ENCODE results near the gene ITGA6.

ITGA6 gene

GRCh38 chr2:172454404-172455120 lies 27.2 kb downstream of the ITGA6 start:
- H3K4me3 ChIP-seq (replicated peaks; ENCODE audit: low read depth, low read length), result no peak overlapping the region
- no peak for DNase-seq (ENCODE audit: low read depth)
- no peak for TF ChIP-seq CTCF (IDR thresholded peaks at IDR 0.05; ENCODE audit: low read length, missing control alignments)

GRCh38 chr2:172455121-172455515 lies 27.7 kb downstream of the ITGA6 start:
- no peak for TF ChIP-seq CTCF (IDR thresholded peaks at IDR 0.05; ENCODE audit: low read length, missing control alignments)
- no peak for DNase-seq (ENCODE audit: low read depth)
- H3K4me3 ChIP-seq (replicated peaks; ENCODE audit: low read depth, low read length), result no peak overlapping the region

- no peak overlapping the region for H3K4me3 ChIP-seq (replicated peaks; ENCODE audit: low read depth, low read length)
- DNase-seq (ENCODE audit: low read depth), result no peak
- TF ChIP-seq CTCF (IDR thresholded peaks at IDR 0.05; ENCODE audit: low read length, missing control alignments), result no peak
Observed at GRCh38 chr2:172456002-172456401, 28.6 kb downstream of the ITGA6 start.

GRCh38 chr2:172457536-172457935 lies 30.1 kb downstream of the ITGA6 start:
- no peak overlapping the region for H3K4me3 ChIP-seq (replicated peaks; ENCODE audit: low read depth, low read length)
- TF ChIP-seq CTCF (IDR thresholded peaks at IDR 0.05; ENCODE audit: low read length, missing control alignments), result no peak
- no peak for DNase-seq (ENCODE audit: low read depth)

GRCh38 chr2:172458561-172459124 lies 31.3 kb downstream of the ITGA6 start:
- no peak overlapping the region for H3K4me3 ChIP-seq (replicated peaks; ENCODE audit: low read depth, low read length)
- DNase-seq (ENCODE audit: low read depth), result no peak
- no peak for TF ChIP-seq CTCF (IDR thresholded peaks at IDR 0.05; ENCODE audit: low read length, missing control alignments)

- H3K4me3 ChIP-seq (replicated peaks; ENCODE audit: low read depth, low read length), result no peak overlapping the region
- peak; percentile 56 for DNase-seq (ENCODE audit: low read depth)
- TF ChIP-seq CTCF (IDR thresholded peaks at IDR 0.05; ENCODE audit: low read length, missing control alignments), result no peak
Observed at GRCh38 chr2:172460780-172461201, 33.4 kb downstream of the ITGA6 start.
